H1 (cell line): ENCODE measurements around the gene LRP5. TPM values are rescaled to one million over a fixed set of nuclear protein-coding genes. Genes with fewer than 3 reads are reported as not detected.

Source experiments
- CTCF ChIA-PET: fragments of 300-600 bp; sonication (Branson Sonifier 250); formaldehyde crosslinking; loops from one replicate; lab custom pipeline; 2021; ENCODE audit not compliant: partially characterized antibody; lab: Charles Lee
- POLR2A ChIA-PET: fragments of 300-600 bp; sonication (Branson Sonifier 250); formaldehyde crosslinking; loops from one replicate; lab custom pipeline; 2021; ENCODE audit warnings: inconsistent platforms; ENCODE audit not compliant: partially characterized antibody; lab: Charles Lee
- DNase-seq, 2 experiments: peaks; one replicate each; pipeline versions ENCODE4 v3.0.0 to v3.0.0-alpha.2; 2010 to 2022; ENCODE audit warnings: low spot score in 2 of 2, low read depth in 1 of 2, mixed read lengths in 1 of 2
- FAIRE-seq: peaks from 2 replicates; lab custom pipeline; 2011; peaks lifted over from hg19 to GRCh38; lab: Jason Lieb, UNC
- H2AFZ ChIP-seq: 2 replicates; pipeline ENCODE4 v1.8.1; 2012; ENCODE audit warnings: low read length, inconsistent platforms
- H2AK5ac ChIP-seq: 2 replicates; pipeline ENCODE4 v1.6.1; 2013; ENCODE audit warnings: low read depth, low read length
- H2BK120ac ChIP-seq: replicated peaks from 2 replicates; pipeline ENCODE3; 2013; ENCODE audit warnings: low read depth, low read length, inconsistent platforms
- H2BK12ac ChIP-seq: 2 replicates; pipeline ENCODE4 v1.6.1; 2013; ENCODE audit warnings: low read depth, low read length
- H2BK15ac ChIP-seq: 2 replicates; pipeline ENCODE4 v1.6.1; 2013; ENCODE audit warnings: low read length
- H2BK20ac ChIP-seq: 2 replicates; pipeline ENCODE4 v1.6.1; 2013; ENCODE audit warnings: low read length
- H2BK5ac ChIP-seq: 2 replicates; pipeline ENCODE4 v1.6.1; 2013; ENCODE audit warnings: low read depth, low read length
- H3K14ac ChIP-seq: 2 replicates; pipeline ENCODE4 v1.6.1; 2013; ENCODE audit warnings: inconsistent platforms; ENCODE audit not compliant: insufficient read length
- H3K18ac ChIP-seq: 2 replicates; pipeline ENCODE4 v1.6.1; 2013; ENCODE audit warnings: low read length; ENCODE audit errors: extremely low read depth
- H3K23ac ChIP-seq: 2 replicates; pipeline ENCODE4 v1.6.1; 2013; ENCODE audit warnings: inconsistent platforms; ENCODE audit not compliant: insufficient read length
- H3K23me2 ChIP-seq: 2 replicates; pipeline ENCODE4 v1.6.1; 2013; ENCODE audit warnings: low read depth, low read length
- H3K27ac ChIP-seq: 2 replicates; pipeline ENCODE4 v1.6.1; 2011; ENCODE audit warnings: low read depth, low read length, inconsistent platforms
- H3K27me3 ChIP-seq, 4 experiments: replicated peaks in 1 of 4; 1 replicate in 1 of 4; 2 replicates in 3 of 4; pipeline versions ENCODE4 v1.6.1 to v1.8.1; 2011 to 2013; ENCODE audit warnings: low read length in 3 of 4, mild to moderate bottlenecking in 3 of 4, inconsistent platforms in 2 of 4, mixed read lengths in 2 of 4, moderate library complexity in 1 of 4; ENCODE audit not compliant: control insufficient read depth in 3 of 4, insufficient read depth in 3 of 4; ENCODE audit errors: extremely low read depth in 1 of 4
- H3K36me3 ChIP-seq, 4 experiments: 2 replicates each; pipeline versions ENCODE4 v1.6.1 to v1.8.1; 2011 to 2013; ENCODE audit warnings: mild to moderate bottlenecking in 4 of 4, low read length in 3 of 4, moderate library complexity in 2 of 4, control low read depth in 1 of 4, inconsistent platforms in 1 of 4; ENCODE audit not compliant: insufficient read depth in 4 of 4, control insufficient read depth in 2 of 4
- H3K4ac ChIP-seq: replicated peaks from 2 replicates; pipeline ENCODE3; 2013; ENCODE audit warnings: low read length, low read depth, mixed read lengths, inconsistent platforms; ENCODE audit not compliant: insufficient read length
- H3K4me1 ChIP-seq, 4 experiments: replicated peaks in 1 of 4; 1 replicate in 1 of 4; 2 replicates in 3 of 4; pipeline versions ENCODE4 v1.6.1 to v1.8.1; 2011 to 2013; ENCODE audit warnings: low read length in 3 of 4, inconsistent platforms in 2 of 4, mixed read lengths in 1 of 4; ENCODE audit not compliant: insufficient read depth in 4 of 4, control insufficient read depth in 3 of 4
- H3K4me2 ChIP-seq, 2 experiments: 2 replicates each; pipeline versions ENCODE4 v1.6.1 to v1.8.1; 2011 to 2013; ENCODE audit warnings: low read depth in 2 of 2, low read length in 2 of 2, control low read depth in 1 of 2, inconsistent platforms in 1 of 2, mild to moderate bottlenecking in 1 of 2; ENCODE audit not compliant: insufficient read depth in 1 of 2
- H3K4me3 ChIP-seq, 4 experiments: fragments of 200-600, 300-600 bp in 1 of 4; sonication (generic), shearing (Covaris generic), sonication (Bioruptor Twin) in 1 of 4; 2 replicates each; pipeline versions ENCODE4 v1.5.1 to v1.8.1; 2011 to 2016; ENCODE audit warnings: low read length in 4 of 4, low read depth in 3 of 4, control low read depth in 2 of 4, inconsistent platforms in 2 of 4, mild to moderate bottlenecking in 2 of 4, mixed read lengths in 1 of 4, moderate library complexity in 1 of 4; ENCODE audit not compliant: insufficient read depth in 2 of 4; ENCODE audit errors: extremely low read depth in 1 of 4
- H3K56ac ChIP-seq: replicated peaks from 2 replicates; pipeline ENCODE3; 2013; ENCODE audit warnings: low read depth, mild to moderate bottlenecking, mixed read lengths, low read length, inconsistent platforms; ENCODE audit not compliant: insufficient read length
- H3K79me1 ChIP-seq: 2 replicates; pipeline ENCODE4 v1.6.1; 2013; ENCODE audit warnings: low read depth, low read length, control low read depth
- H3K79me2 ChIP-seq, 2 experiments: 2 replicates each; pipeline versions ENCODE4 v1.6.1 to v1.8.1; 2012 to 2013; ENCODE audit warnings: low read length in 2 of 2, mild to moderate bottlenecking in 2 of 2, inconsistent platforms in 1 of 2; ENCODE audit not compliant: insufficient read depth in 2 of 2, control insufficient read depth in 1 of 2
- H3K9ac ChIP-seq, 4 experiments: replicated peaks in 1 of 4; 1 replicate in 1 of 4; 2 replicates in 3 of 4; pipeline versions ENCODE4 v1.6.1 to v1.8.1; 2011 to 2013; ENCODE audit warnings: low read depth in 3 of 4, low read length in 3 of 4, control low read depth in 2 of 4, mild to moderate bottlenecking in 2 of 4, moderate library complexity in 2 of 4, inconsistent platforms in 1 of 4; ENCODE audit errors: extremely low read depth in 1 of 4
- H3K9me3 ChIP-seq, 2 experiments: 2 replicates each; pipeline versions ENCODE4 v1.6.1 to v1.8.1; 2012 to 2013; ENCODE audit warnings: mild to moderate bottlenecking in 2 of 2, moderate library complexity in 2 of 2, control low read depth in 1 of 2, inconsistent platforms in 1 of 2, low read depth in 1 of 2, low read length in 1 of 2, mixed read lengths in 1 of 2; ENCODE audit not compliant: insufficient read depth in 2 of 2
- H4K20me1 ChIP-seq, 2 experiments: replicated peaks in 1 of 2; 2 replicates each; pipeline versions ENCODE3 to v1.8.1; 2011 to 2013; ENCODE audit warnings: inconsistent platforms in 2 of 2, low read length in 2 of 2, mild to moderate bottlenecking in 1 of 2; ENCODE audit not compliant: insufficient read depth in 2 of 2, control insufficient read depth in 1 of 2
- H4K5ac ChIP-seq: 2 replicates; pipeline ENCODE4 v1.6.1; 2013; ENCODE audit warnings: low read length, low read depth, mixed read lengths, inconsistent platforms; ENCODE audit not compliant: insufficient read length
- H4K8ac ChIP-seq: 2 replicates; pipeline ENCODE4 v1.8.0; 2013; ENCODE audit warnings: mild to moderate bottlenecking, moderate library complexity, low read length, inconsistent platforms; ENCODE audit not compliant: insufficient read depth; ENCODE audit errors: extremely low read depth
- H4K91ac ChIP-seq: replicated peaks from 2 replicates; pipeline ENCODE3; 2013; ENCODE audit warnings: low read length, mixed read lengths, inconsistent platforms; ENCODE audit not compliant: insufficient read length
- ATF2 ChIP-seq: IDR thresholded peaks from 2 replicates; pipeline ENCODE4 v1.6.1; 2012; ENCODE audit warnings: low read length, inconsistent platforms
- CBX5 ChIP-seq: fragments of 300-800, 300-1000 bp; sonication (generic); IDR thresholded peaks from 2 replicates; pipeline ENCODE4 v1.7.1; 2016; ENCODE audit warnings: antibody characterized with exemption, low read length, low read depth
- CBX8 ChIP-seq: fragments of 300-800, 300-1000 bp; sonication (generic); IDR thresholded peaks from 2 replicates; pipeline ENCODE4 v1.7.1; 2016; ENCODE audit warnings: low read depth, low read length, borderline replicate concordance
- EGR1 ChIP-seq: IDR thresholded peaks from 2 replicates; pipeline ENCODE4 v1.6.1; 2011; ENCODE audit warnings: low read depth, low read length, borderline replicate concordance
- EP300 ChIP-seq, 2 experiments: IDR thresholded peaks; 1 replicate in 1 of 2; 2 replicates in 1 of 2; pipeline ENCODE4 v1.6.1; 2011 to 2012; ENCODE audit warnings: low read depth in 2 of 2, low read length in 2 of 2, mild to moderate bottlenecking in 2 of 2, borderline replicate concordance in 1 of 2, inconsistent platforms in 1 of 2, moderate library complexity in 1 of 2
- EZH2 ChIP-seq: fragments of 200-600 bp; sonication (generic); IDR thresholded peaks from 2 replicates; pipeline ENCODE4 v1.7.1; 2012; ENCODE audit warnings: low read depth, mild to moderate bottlenecking, moderate library complexity, low read length, inconsistent platforms; ENCODE audit not compliant: severe bottlenecking
- RAD21 ChIP-seq, 2 experiments: IDR thresholded peaks in 1 of 2; conservative IDR thresholded peaks in 1 of 2; 2 replicates each; pipeline ENCODE4 v1.6.1; 2011; ENCODE audit warnings: low read depth in 2 of 2, low read length in 2 of 2, improper control_type of control experiment in 1 of 2, inconsistent platforms in 1 of 2, mild to moderate bottlenecking in 1 of 2, moderate library complexity in 1 of 2
- RBBP5 ChIP-seq: IDR thresholded peaks from 2 replicates; pipeline ENCODE4 v1.7.1; 2012; ENCODE audit warnings: low read depth, mild to moderate bottlenecking, inconsistent platforms, low read length, moderate library complexity, borderline replicate concordance
- RXRA ChIP-seq: IDR thresholded peaks from 2 replicates; pipeline ENCODE4 v1.6.1; 2011; ENCODE audit warnings: low read depth, mild to moderate bottlenecking, low read length, moderate library complexity; ENCODE audit not compliant: insufficient read depth
- TBP ChIP-seq: IDR thresholded peaks from 2 replicates; pipeline ENCODE4 v1.6.1; 2011; ENCODE audit warnings: low read depth, low read length, improper control_type of control experiment
- WGBS, 2 experiments: shearing (Covaris generic) in 1 of 2; methylation state at CpG; one replicate each; pipeline versions ENCODE4 v1.1.6 to v1.1.7; 2013 to 2015; ENCODE audit warnings: low lambda C conversion rate in 2 of 2, mixed read lengths in 2 of 2, inconsistent platforms in 1 of 2, low coverage in 1 of 2, missing lambda C conversion rate in 1 of 2; ENCODE audit not compliant: insufficient replicate concordance in 2 of 2, insufficient coverage in 1 of 2, insufficient read length in 1 of 2; ENCODE audit errors: extremely low coverage in 1 of 2, missing lambda C conversion rate in 1 of 2; 5-methylcytosine and 5-hydroxymethylcytosine counted together
- polyA plus RNA-seq, 7 experiments: library from polyadenylated mRNA; depleted of rRNA in 3 of 7; stranded (reverse) in 5 of 7; unstranded in 2 of 7; fragments of >200 nt in 5 of 7; fragments of 200-250 nt in 2 of 7; gene quantifications; 1 replicate in 5 of 7; 2 replicates in 1 of 7; 4 replicates in 1 of 7; pipeline versions ENCODE4 v1.2.1 to v1.2.3, GENCODE V29; 2011 to 2013; ENCODE audit warnings: missing spikeins in 2 of 7, mixed read lengths in 2 of 7
- total RNA-seq: library from RNA; stranded (reverse); fragmentation: NEBNext Ultra II Directional; extraction: Animal tissue kit (Norgen Biotek cat#: 25700); gene quantifications from 2 replicates; pipeline ENCODE4 v1.2.1, GENCODE V29; 2021

Gene LRP5
- total and polyA plus RNA-seq, 2 of the 8 experiments (the other 6 are each of a cell fraction or from before 2014, with no cell fraction given) = 19.0 to 38.9 TPM

GRCh38 chr11:68479390-68479789 lies 167.0 kb downstream of the LRP5 start:
- H4K8ac ChIP-seq = no peak overlapping the region
- peaks cover 64 to 87% of the 10 kb centered on the region in 2 experiments for H3K79me2 ChIP-seq
- H3K9me3 ChIP-seq = peaks cover 0 to 7% of the 10 kb centered on the region in 2 experiments; a peak in 1 of 4 replicates
- H2BK12ac ChIP-seq = no peak overlapping the region
- H3K27ac ChIP-seq = no peak overlapping the region
- H2AK5ac ChIP-seq = no peak overlapping the region
- no peak overlapping the region for H4K91ac ChIP-seq
- H3K4me3 ChIP-seq = no peak overlapping the region
- no peaks in the 10 kb centered on the region for H3K4me1 ChIP-seq
- DNase-seq = no peak
- peaks cover 0 to 8% (median 0%) of the 10 kb centered on the region in 4 experiments; a peak in 3 of 8 replicates for H3K36me3 ChIP-seq
- H3K79me1 ChIP-seq = 0 out of 2 replicates have a peak, but pooled peaks cover 2% of the 10 kb centered on the region
- H3K23ac ChIP-seq = no peak overlapping the region
- no peaks in the 10 kb centered on the region for H3K27me3 ChIP-seq
- H3K4ac ChIP-seq = no peak overlapping the region
- no peak overlapping the region for H2AFZ ChIP-seq
- H3K23me2 ChIP-seq = no peaks in the 10 kb centered on the region
- no peak overlapping the region for H3K56ac ChIP-seq
- no peak overlapping the region for H3K9ac ChIP-seq
- H3K18ac ChIP-seq = no peak overlapping the region
- H2BK20ac ChIP-seq = no peak overlapping the region
- H2BK120ac ChIP-seq = no peak overlapping the region
- WGBS, 2 experiments = 96% methylated on average over 3 of the region's 3 CpGs; no CpG with 5 or more reads in 1 of the 2 experiments
- ChIA-PET CTCF (no interaction called here), POLR2A (interaction anchor here (1.2 kb wide), 1 partner anchor 65 kb away, joined by 3 read pairs; no protein-coding TSS in a partner anchor)
- no peak overlapping the region for H2BK15ac ChIP-seq
- no peak overlapping the region for H4K5ac ChIP-seq
- no peak for FAIRE-seq
- no peak overlapping the region for H3K14ac ChIP-seq
- no peak overlapping the region for H2BK5ac ChIP-seq
- H3K4me2 ChIP-seq = no peak overlapping the region
- H4K20me1 ChIP-seq = peaks cover 20 to 27% of the 10 kb centered on the region in 2 experiments
- no peak for TF ChIP-seq CBX8
- no peak for TF ChIP-seq EP300 (IDR thresholded peaks at IDR 0.05; ENCODE audit: borderline replicate concordance in 1 of 2, low read depth in 2 of 2, low read length in 2 of 2)
- TF ChIP-seq RBBP5 = no peak
- TF ChIP-seq TBP = no peak
- no peak for TF ChIP-seq ATF2
- no peak for TF ChIP-seq EZH2
- no peak for TF ChIP-seq RXRA
- no peak for TF ChIP-seq EGR1
- no peak for TF ChIP-seq CBX5
- no peak for TF ChIP-seq RAD21 (IDR thresholded peaks at IDR 0.05 in 1 of 2, conservative IDR thresholded peaks at IDR 0.05 in 1 of 2; ENCODE audit: low read depth in 2 of 2, low read length in 2 of 2)
